CD4-positive, alpha-beta T cell treated with Interferon gamma for 1 hour (primary cell): ENCODE measurements around the gene ARHGAP24.
"Not testable (repeated sequence)": the region's sequence is repeated elsewhere in the genome, so short reads cannot be mapped to it uniquely, and the experiment has no call there.

Source experiments
- DNase-seq: peaks from one replicate; pipeline ENCODE4 v3.0.0-alpha.2; 2020

The ARHGAP24 gene

GRCh38 chr4:85870298-85871083 lies 395.5 kb downstream of the ARHGAP24 start:
- DNase-seq: no peak

- no peak for DNase-seq
Observed at GRCh38 chr4:85873566-85873965, 398.6 kb downstream of the ARHGAP24 start.

- DNase-seq: no peak
Observed at GRCh38 chr4:85879518-85879917, 404.6 kb downstream of the ARHGAP24 start.

- no peak for DNase-seq
Observed at GRCh38 chr4:85883180-85883579, 408.2 kb downstream of the ARHGAP24 start.

- DNase-seq: no peak
Observed at GRCh38 chr4:85884251-85884650, 409.3 kb downstream of the ARHGAP24 start.

GRCh38 chr4:85886665-85887064 lies 411.7 kb downstream of the ARHGAP24 start:
- DNase-seq: no peak

- no peak for DNase-seq
Observed at GRCh38 chr4:85889314-85889713, 414.4 kb downstream of the ARHGAP24 start.

- no peak for DNase-seq
Observed at GRCh38 chr4:85895755-85896154, 420.8 kb downstream of the ARHGAP24 start.

- DNase-seq: no peak
Observed at GRCh38 chr4:85898231-85898630, 423.3 kb downstream of the ARHGAP24 start.

GRCh38 chr4:85901500-85901899 lies 426.6 kb downstream of the ARHGAP24 start:
- no peak for DNase-seq

GRCh38 chr4:85902647-85903046 lies 427.7 kb downstream of the ARHGAP24 start:
- not testable (repeated sequence) for DNase-seq

- DNase-seq: no peak
Observed at GRCh38 chr4:85905761-85906160, 430.8 kb downstream of the ARHGAP24 start.

GRCh38 chr4:85907001-85907400 lies 432.1 kb downstream of the ARHGAP24 start:
- DNase-seq: no peak

- no peak for DNase-seq
Observed at GRCh38 chr4:85909851-85910250, 434.9 kb downstream of the ARHGAP24 start.

GRCh38 chr4:85910985-85911384 lies 436.0 kb downstream of the ARHGAP24 start:
- no peak for DNase-seq

- no peak for DNase-seq
Observed at GRCh38 chr4:85913931-85914694, 439.2 kb downstream of the ARHGAP24 start.

GRCh38 chr4:85915570-85915969 lies 440.6 kb downstream of the ARHGAP24 start:
- not testable (repeated sequence) for DNase-seq

GRCh38 chr4:85919200-85919887 lies 444.4 kb downstream of the ARHGAP24 start:
- DNase-seq: no peak

- no peak for DNase-seq
Observed at GRCh38 chr4:85925071-85925470, 450.1 kb downstream of the ARHGAP24 start.

- no peak for DNase-seq
Observed at GRCh38 chr4:85928775-85929591, 454.0 kb downstream of the ARHGAP24 start.

- no peak for DNase-seq
Observed at GRCh38 chr4:85929961-85930665, 455.2 kb downstream of the ARHGAP24 start.
